GM23248 (cell line): ENCODE results near the gene CENPP.

Source experiments
- EZH2 ChIP-seq: fragments of 200-600 bp; sonication (generic); IDR thresholded peaks from 2 replicates; pipeline ENCODE4 v1.6.1; 2018; ENCODE audit warnings: antibody characterized with exemption, mild to moderate bottlenecking; ENCODE audit not compliant: insufficient read depth, poor library complexity, severe bottlenecking
- EZH2phosphoT487 ChIP-seq: fragments of 200-600 bp; sonication (generic); IDR thresholded peaks from 2 replicates; pipeline ENCODE4 v1.6.1; 2018; ENCODE audit warnings: antibody characterized with exemption, moderate library complexity, mild to moderate bottlenecking, low read depth; ENCODE audit not compliant: insufficient read depth

- TF ChIP-seq EZH2phosphoT487 (no peak), EZH2 (no peak)
These were observed 324.5 kb downstream of the CENPP start for GRCh38 chr9:92650296-92650695.
